Breast epithelium (tissue), 4 donors: ENCODE data around the gene AGER. TPM values are rescaled to one million over a fixed set of nuclear protein-coding genes. Genes with fewer than 3 reads are reported as not detected.

Experiments used
- DNase-seq, 2 donors: peaks; one replicate each; pipeline ENCODE4 v3.0.0-alpha.2; 2019; ENCODE audit warnings: low spot score in 2 of 2
- H3K27ac ChIP-seq, 2 donors: fragments of 200-600 bp; sonication (generic) in 1 of 2; one replicate each; pipeline ENCODE4 v1.5.1; 2016 to 2019; ENCODE audit warnings: mild to moderate bottlenecking in 1 of 2
- H3K27me3 ChIP-seq, 2 donors: fragments of 200-600 bp; sonication (generic) in 1 of 2; one replicate each; pipeline versions ENCODE4 v1.5.1 to v1.6.0; 2017 to 2019; ENCODE audit warnings: control low read depth in 1 of 2, mild to moderate bottlenecking in 1 of 2
- H3K36me3 ChIP-seq: fragments of 200-600 bp; one replicate; pipeline ENCODE4 v1.5.1; 2019
- H3K4me1 ChIP-seq, 2 donors: fragments of 200-600 bp; sonication (generic); one replicate each; pipeline ENCODE4 v1.5.1; 2016 to 2019; ENCODE audit warnings: control low read depth in 1 of 2
- H3K4me3 ChIP-seq, 3 donors: fragments of 200-600 bp; sonication (generic); 1 replicate in 2 of 3; 2 replicates in 1 of 3; pipeline ENCODE4 v1.5.1; 2016 to 2019; ENCODE audit warnings: mild to moderate bottlenecking in 3 of 3, moderate library complexity in 2 of 3
- H3K9me3 ChIP-seq, 2 donors: fragments of 200-600 bp; sonication (generic) in 1 of 2; one replicate each; pipeline ENCODE4 v1.5.1; 2016 to 2019; ENCODE audit warnings: control low read depth in 1 of 2
- POLR2A ChIP-seq: fragments of 450-650 bp; IDR thresholded peaks from one replicate; pipeline ENCODE4 v1.6.1; 2016; ENCODE audit warnings: antibody characterized with exemption, mild to moderate bottlenecking, moderate library complexity
- POLR2AphosphoS5 ChIP-seq, 3 donors: sonication (generic); formaldehyde crosslinking; IDR thresholded peaks; one replicate each; pipeline ENCODE4 v1.6.1; 2017; ENCODE audit warnings: antibody characterized with exemption in 3 of 3
- intact Hi-C: fragments of 100-400 bp; cut with DNase I; formaldehyde crosslinking; loops from one replicate; pipeline ENCODE4 v1.15.1; 2023; ENCODE audit warnings: low total_unique reads
- total RNA-seq, 3 donors: library from RNA; depleted of rRNA; stranded (reverse); fragments of >200 nt; gene quantifications; one replicate each; pipeline ENCODE4 v1.1.0, GENCODE V29; 2016
- TF ChIP-seq, protein P1 (sequence below), 3 donors: fragments of 450-650 bp; IDR thresholded peaks; one replicate each; pipeline ENCODE4 v1.5.1; 2016 to 2017; ENCODE audit warnings: antibody characterized with exemption in 3 of 3, mild to moderate bottlenecking in 3 of 3, moderate library complexity in 3 of 3

The AGER gene
- total RNA-seq, 3 donors from 2014 or later, result 1.3 to 2.6 (median 1.8) TPM

GRCh38 chr6:32208996-32209395, 24.9 kb upstream of the AGER start:
- Histone ChIP-seq H3K36me3 (no peaks in the 10 kb centered on the region), H3K4me1 (no peaks in the 10 kb centered on the region), H3K27me3 (no peaks in the 10 kb centered on the region), H3K9me3 (no peaks in the 10 kb centered on the region), H3K4me3 (no peak overlapping the region), H3K27ac (no peak overlapping the region)
- intact Hi-C loops, result no loop called here
- TF ChIP-seq POLR2A (no peak), POLR2AphosphoS5 (IDR thresholded peaks at IDR 0.05) (no peak)
- TF ChIP-seq, protein P1, sequence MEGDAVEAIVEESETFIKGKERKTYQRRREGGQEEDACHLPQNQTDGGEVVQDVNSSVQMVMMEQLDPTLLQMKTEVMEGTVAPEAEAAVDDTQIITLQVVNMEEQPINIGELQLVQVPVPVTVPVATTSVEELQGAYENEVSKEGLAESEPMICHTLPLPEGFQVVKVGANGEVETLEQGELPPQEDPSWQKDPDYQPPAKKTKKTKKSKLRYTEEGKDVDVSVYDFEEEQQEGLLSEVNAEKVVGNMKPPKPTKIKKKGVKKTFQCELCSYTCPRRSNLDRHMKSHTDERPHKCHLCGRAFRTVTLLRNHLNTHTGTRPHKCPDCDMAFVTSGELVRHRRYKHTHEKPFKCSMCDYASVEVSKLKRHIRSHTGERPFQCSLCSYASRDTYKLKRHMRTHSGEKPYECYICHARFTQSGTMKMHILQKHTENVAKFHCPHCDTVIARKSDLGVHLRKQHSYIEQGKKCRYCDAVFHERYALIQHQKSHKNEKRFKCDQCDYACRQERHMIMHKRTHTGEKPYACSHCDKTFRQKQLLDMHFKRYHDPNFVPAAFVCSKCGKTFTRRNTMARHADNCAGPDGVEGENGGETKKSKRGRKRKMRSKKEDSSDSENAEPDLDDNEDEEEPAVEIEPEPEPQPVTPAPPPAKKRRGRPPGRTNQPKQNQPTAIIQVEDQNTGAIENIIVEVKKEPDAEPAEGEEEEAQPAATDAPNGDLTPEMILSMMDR (IDR thresholded peaks at IDR 0.05), result no peak
- DNase-seq, result no peak

- TF ChIP-seq POLR2AphosphoS5 (IDR thresholded peaks at IDR 0.05) (no peak), POLR2A (no peak)
- TF ChIP-seq, protein P1 (IDR thresholded peaks at IDR 0.05), result no peak
- DNase-seq, result no peak
- no peak overlapping the region for H3K27ac ChIP-seq
- no peak overlapping the region for H3K4me3 ChIP-seq
- intact Hi-C loops, result no loop called here
- H3K9me3 ChIP-seq, result no peaks in the 10 kb centered on the region
- no peaks in the 10 kb centered on the region for H3K27me3 ChIP-seq
- H3K4me1 ChIP-seq, result no peaks in the 10 kb centered on the region
- H3K36me3 ChIP-seq, result no peaks in the 10 kb centered on the region
These were observed 20.2 kb upstream of the AGER start for GRCh38 chr6:32204268-32204715.

DNA sequence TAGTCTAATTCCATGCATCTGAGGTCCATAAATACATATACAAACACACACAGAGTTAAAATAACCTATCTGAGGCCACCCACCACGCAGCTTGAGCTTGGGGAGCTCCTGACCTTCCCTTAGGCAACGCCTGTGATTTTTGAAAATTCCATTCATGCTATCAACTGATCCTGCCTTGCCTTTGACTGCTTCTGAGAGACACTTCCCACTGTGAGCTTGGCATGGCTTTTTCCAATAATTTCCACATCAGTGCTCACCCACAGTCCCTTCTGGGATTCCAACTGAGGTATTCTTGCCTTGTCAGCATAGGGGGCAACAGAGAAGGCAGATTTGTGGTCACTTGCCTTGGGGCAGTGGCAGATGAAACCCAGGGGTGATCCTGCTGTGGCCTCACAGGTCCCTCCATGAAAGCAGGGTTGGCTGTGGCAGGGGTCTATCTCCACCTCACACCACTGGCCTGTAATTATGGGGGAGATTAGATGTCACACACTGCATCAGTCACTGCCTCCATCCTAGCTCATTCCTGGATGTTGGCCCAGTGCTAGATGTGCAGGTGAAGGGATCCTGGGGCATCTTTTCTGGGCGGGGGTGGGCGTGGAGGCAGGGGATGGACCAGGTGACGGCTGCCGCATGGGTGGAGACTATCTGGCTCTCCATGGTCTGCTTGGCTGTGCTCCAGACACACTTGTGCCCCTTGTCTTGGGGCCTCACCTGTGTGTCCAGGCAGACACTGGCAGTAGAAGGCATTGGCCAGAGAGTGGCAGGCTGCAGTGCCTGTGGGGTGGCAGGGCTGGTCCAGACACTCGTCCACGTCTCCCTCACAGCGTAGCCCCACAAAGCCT, 19.6 kb upstream of the AGER start:
- H3K27me3 ChIP-seq, result no peaks in the 10 kb centered on the region
- no peaks in the 10 kb centered on the region for H3K4me1 ChIP-seq
- no peak overlapping the region for H3K27ac ChIP-seq
- H3K9me3 ChIP-seq, result no peaks in the 10 kb centered on the region
- no peak for DNase-seq
- intact Hi-C loops, result no loop called here
- H3K36me3 ChIP-seq, result no peaks in the 10 kb centered on the region
- TF ChIP-seq, protein P1 (IDR thresholded peaks at IDR 0.05), result no peak
- TF ChIP-seq POLR2AphosphoS5 (IDR thresholded peaks at IDR 0.05), result no peak
- TF ChIP-seq POLR2A, result no peak
- no peak overlapping the region for H3K4me3 ChIP-seq

GRCh38 chr6:32202186-32202585, 18.1 kb upstream of the AGER start:
- no peak overlapping the region for H3K27ac ChIP-seq
- DNase-seq, result no peak
- H3K4me3 ChIP-seq, result no peak overlapping the region
- no peaks in the 10 kb centered on the region for H3K9me3 ChIP-seq
- no peaks in the 10 kb centered on the region for H3K36me3 ChIP-seq
- H3K4me1 ChIP-seq, result peaks cover 0 to 2% of the 10 kb centered on the region in 2 donors
- intact Hi-C loops, result no loop called here
- TF ChIP-seq, protein P1 (IDR thresholded peaks at IDR 0.05), result no peak
- TF ChIP-seq POLR2AphosphoS5 (IDR thresholded peaks at IDR 0.05) (no peak), POLR2A (no peak)
- no peaks in the 10 kb centered on the region for H3K27me3 ChIP-seq

GRCh38 chr6:32200711-32201475, 16.8 kb upstream of the AGER start:
- Histone ChIP-seq H3K36me3 (no peaks in the 10 kb centered on the region), H3K4me1 (peaks cover 0 to 3% of the 10 kb centered on the region in 2 donors), H3K4me3 (no peak overlapping the region), H3K9me3 (no peaks in the 10 kb centered on the region), H3K27me3 (no peaks in the 10 kb centered on the region), H3K27ac (no peak overlapping the region)
- intact Hi-C loops, result no loop called here
- TF ChIP-seq POLR2A, result no peak
- TF ChIP-seq, protein P1 (IDR thresholded peaks at IDR 0.05), result no peak
- TF ChIP-seq POLR2AphosphoS5 (IDR thresholded peaks at IDR 0.05), result no peak
- DNase-seq, result no peak
